ENCODE data around the gene PKP3.

PKP3 gene

GRCh38 chr11:394034-394857 is at the start of gene PKP3:
TSS of gene PKP3 (plus strand) at chr11:394209. CDS start at chr11:394293, 84 bp downstream.
- no peak for ATAC-seq
- no peak for TF ChIP-seq RARB (CRISPR knock-in tag; IDR thresholded peaks at IDR 0.05)
- TF ChIP-seq ZC3H10 (CRISPR knock-in tag; IDR thresholded peaks at IDR 0.05): no peak
- no peak for TF ChIP-seq BACH2 (CRISPR knock-in tag; IDR thresholded peaks at IDR 0.05; ENCODE audit: borderline replicate concordance)
- no peak for TF ChIP-seq POU6F1 (CRISPR knock-in tag; IDR thresholded peaks at IDR 0.05; ENCODE audit: borderline replicate concordance, low read depth)
- no peak for TF ChIP-seq ISL1 (CRISPR knock-in tag; IDR thresholded peaks at IDR 0.05)
- no peak for TF ChIP-seq ZNF565 (CRISPR knock-in tag; conservative IDR thresholded peaks at IDR 0.05; ENCODE audit: low read depth)
- no peak for TF ChIP-seq ZFP30 (CRISPR knock-in tag; IDR thresholded peaks at IDR 0.05)
- TF ChIP-seq TCF4 (CRISPR knock-in tag; IDR thresholded peaks at IDR 0.05; ENCODE audit: borderline replicate concordance): no peak
- no peak for TF ChIP-seq ZNF70 (CRISPR knock-in tag; IDR thresholded peaks at IDR 0.05)
- TF ChIP-seq PPARA (CRISPR knock-in tag; IDR thresholded peaks at IDR 0.05; ENCODE audit: borderline replicate concordance): no peak
- TF ChIP-seq CREB5 (CRISPR knock-in tag; IDR thresholded peaks at IDR 0.05; ENCODE audit: low read depth): no peak
- TF ChIP-seq OSR1 (CRISPR knock-in tag; IDR thresholded peaks at IDR 0.05): no peak
- no peak for TF ChIP-seq ESRRG (CRISPR knock-in tag; IDR thresholded peaks at IDR 0.05)
- TF ChIP-seq ARNTL (CRISPR knock-in tag; IDR thresholded peaks at IDR 0.05; ENCODE audit: borderline replicate concordance, low read depth): no peak

- no peak for ATAC-seq
- TF ChIP-seq SNAI2 (CRISPR knock-in tag; IDR thresholded peaks at IDR 0.05) (no peak), PATZ1 (CRISPR knock-in tag; IDR thresholded peaks at IDR 0.05; ENCODE audit: borderline replicate concordance) (no peak), ZC3H10 (CRISPR knock-in tag; IDR thresholded peaks at IDR 0.05) (no peak), CSRNP3 (CRISPR knock-in tag; IDR thresholded peaks at IDR 0.05) (no peak), ZNF70 (CRISPR knock-in tag; IDR thresholded peaks at IDR 0.05) (no peak), ARNTL (CRISPR knock-in tag; IDR thresholded peaks at IDR 0.05; ENCODE audit: borderline replicate concordance, low read depth) (no peak), CSDC2 (CRISPR knock-in tag; IDR thresholded peaks at IDR 0.05) (no peak)
These were observed 49.0 kb upstream of the PKP3 start for GRCh38 chr11:344836-345578.

- ATAC-seq: no peak
- TF ChIP-seq ZC3H10 (CRISPR knock-in tag; IDR thresholded peaks at IDR 0.05) (no peak), ARNTL (CRISPR knock-in tag; IDR thresholded peaks at IDR 0.05; ENCODE audit: borderline replicate concordance, low read depth) (no peak), ZNF8 (CRISPR knock-in tag; IDR thresholded peaks at IDR 0.05) (no peak), PATZ1 (CRISPR knock-in tag; IDR thresholded peaks at IDR 0.05; ENCODE audit: borderline replicate concordance) (no peak), BACH2 (CRISPR knock-in tag; IDR thresholded peaks at IDR 0.05; ENCODE audit: borderline replicate concordance) (no peak), ZFP3 (CRISPR knock-in tag; IDR thresholded peaks at IDR 0.05) (no peak), ZFP30 (CRISPR knock-in tag; IDR thresholded peaks at IDR 0.05) (no peak), SNAI2 (CRISPR knock-in tag; IDR thresholded peaks at IDR 0.05) (no peak), ESRRG (CRISPR knock-in tag; IDR thresholded peaks at IDR 0.05) (no peak), GLIS3 (CRISPR knock-in tag; IDR thresholded peaks at IDR 0.05) (no peak), ISL1 (CRISPR knock-in tag; IDR thresholded peaks at IDR 0.05) (no peak), RARB (CRISPR knock-in tag; IDR thresholded peaks at IDR 0.05) (no peak), CSRNP3 (CRISPR knock-in tag; IDR thresholded peaks at IDR 0.05) (no peak), POU6F1 (CRISPR knock-in tag; IDR thresholded peaks at IDR 0.05; ENCODE audit: borderline replicate concordance, low read depth) (no peak), CREB5 (CRISPR knock-in tag; IDR thresholded peaks at IDR 0.05; ENCODE audit: low read depth) (no peak), ZNF565 (CRISPR knock-in tag; conservative IDR thresholded peaks at IDR 0.05; ENCODE audit: low read depth) (no peak)
These were observed 47.5 kb upstream of the PKP3 start for GRCh38 chr11:346529-346928.

All from SK-N-SH treated with all-trans-retinoic acid at 6 μM for 48 hours (cell line).